ENCODE measurements around the gene SEMA4A. TPM values are rescaled to one million over a fixed set of nuclear protein-coding genes. Genes with fewer than 3 reads are reported as not detected.

The SEMA4A gene
- total and polyA plus RNA-seq, 2 of the 8 experiments (the other 6 are each of a cell fraction or from before 2014, with no cell fraction given): 7.3 to 10.6 TPM

DNA sequence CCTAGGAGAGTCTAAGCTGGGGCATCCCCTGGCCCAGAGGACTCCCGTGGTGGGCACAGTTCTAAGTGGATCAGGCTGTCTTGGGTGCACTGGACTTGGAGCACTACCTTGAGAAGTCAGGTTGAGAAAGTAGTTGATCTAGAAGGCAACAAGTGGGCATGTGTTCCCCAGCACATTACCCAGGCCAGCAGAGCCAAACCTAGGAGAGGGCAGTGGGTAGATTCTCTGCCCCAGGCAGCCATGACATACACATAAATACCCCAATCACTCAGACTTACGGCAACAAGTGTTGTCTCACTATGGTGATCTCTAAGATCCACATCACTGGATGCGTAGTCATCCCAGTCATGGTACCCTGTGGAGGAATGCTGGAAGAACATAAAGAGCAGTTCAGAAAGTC, 57.9 kb downstream of the SEMA4A start:
- peaks cover 7 to 17% of the 10 kb centered on the region in 2 experiments for H3K79me2 ChIP-seq (ENCODE audit: control insufficient read depth in 1 of 2, insufficient read depth in 2 of 2, low read length in 2 of 2)
- 0 out of 2 replicates have a peak, but pooled peaks cover 6% of the 10 kb centered on the region for H3K23me2 ChIP-seq (ENCODE audit: low read depth, low read length)
- DNase-seq (ENCODE audit: low read depth in 1 of 2, low spot score in 2 of 2) (no peak), FAIRE-seq (no peak)
- H3K9ac ChIP-seq (replicated peaks in 1 of 4; ENCODE audit: extremely low read depth in 1 of 4, low read depth in 3 of 4, low read length in 3 of 4): no peak overlapping the region
- H3K79me1 ChIP-seq (ENCODE audit: low read depth, low read length): peaks cover 2% of the 10 kb centered on the region
- H2BK15ac ChIP-seq (ENCODE audit: low read length): no peak overlapping the region
- H3K23ac ChIP-seq (ENCODE audit: insufficient read length): no peak overlapping the region
- H4K8ac ChIP-seq (ENCODE audit: extremely low read depth, insufficient read depth, low read length): no peak overlapping the region
- no peak overlapping the region for H2BK120ac ChIP-seq (replicated peaks; ENCODE audit: low read depth, low read length)
- no peak overlapping the region for H3K18ac ChIP-seq (ENCODE audit: extremely low read depth, low read length)
- no peaks in the 10 kb centered on the region for H4K20me1 ChIP-seq (replicated peaks in 1 of 2; ENCODE audit: control insufficient read depth in 1 of 2, insufficient read depth in 2 of 2, low read length in 2 of 2)
- H3K9me3 ChIP-seq (ENCODE audit: insufficient read depth in 2 of 2, low read depth in 1 of 2, low read length in 1 of 2): no peaks in the 10 kb centered on the region
- CTCF ChIA-PET (ENCODE audit: partially characterized antibody): interaction anchor here (0.6 to 4.5 kb wide), 9 partner anchors 9 to 83 kb away, joined by 3 to 18 read pairs (median 6); no protein-coding TSS in a partner anchor
- H3K56ac ChIP-seq (replicated peaks; ENCODE audit: insufficient read length, low read depth, low read length): no peak overlapping the region
- H2AK5ac ChIP-seq (ENCODE audit: low read depth, low read length): no peak overlapping the region
- no peak overlapping the region for H2AFZ ChIP-seq (ENCODE audit: low read length)
- no peak overlapping the region for H3K27ac ChIP-seq (ENCODE audit: low read depth, low read length)
- H2BK20ac ChIP-seq (ENCODE audit: low read length): no peak overlapping the region
- no peak for TF ChIP-seq TEAD4 (IDR thresholded peaks at IDR 0.05; ENCODE audit: low read depth, low read length)
- TF ChIP-seq BRCA1 (IDR thresholded peaks at IDR 0.05; ENCODE audit: low read depth, low read length): no peak
- no peak for TF ChIP-seq MAFK (IDR thresholded peaks at IDR 0.05; ENCODE audit: low read depth, low read length)
- no peak for TF ChIP-seq TAF7 (optimal IDR thresholded peaks at IDR 0.05; ENCODE audit: borderline replicate concordance, low read depth, low read length)
- TF ChIP-seq SRF (IDR thresholded peaks at IDR 0.05; ENCODE audit: low read depth, low read length): no peak
- TF ChIP-seq SIN3A (conservative IDR thresholded peaks at IDR 0.05 in 1 of 2, IDR thresholded peaks at IDR 0.05 in 1 of 2; ENCODE audit: low read depth in 1 of 2, low read length in 2 of 2): no peak
- TF ChIP-seq, protein P1, sequence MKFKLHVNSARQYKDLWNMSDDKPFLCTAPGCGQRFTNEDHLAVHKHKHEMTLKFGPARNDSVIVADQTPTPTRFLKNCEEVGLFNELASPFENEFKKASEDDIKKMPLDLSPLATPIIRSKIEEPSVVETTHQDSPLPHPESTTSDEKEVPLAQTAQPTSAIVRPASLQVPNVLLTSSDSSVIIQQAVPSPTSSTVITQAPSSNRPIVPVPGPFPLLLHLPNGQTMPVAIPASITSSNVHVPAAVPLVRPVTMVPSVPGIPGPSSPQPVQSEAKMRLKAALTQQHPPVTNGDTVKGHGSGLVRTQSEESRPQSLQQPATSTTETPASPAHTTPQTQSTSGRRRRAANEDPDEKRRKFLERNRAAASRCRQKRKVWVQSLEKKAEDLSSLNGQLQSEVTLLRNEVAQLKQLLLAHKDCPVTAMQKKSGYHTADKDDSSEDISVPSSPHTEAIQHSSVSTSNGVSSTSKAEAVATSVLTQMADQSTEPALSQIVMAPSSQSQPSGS (IDR thresholded peaks at IDR 0.05; ENCODE audit: low read length): no peak
- no peak overlapping the region for H4K91ac ChIP-seq (replicated peaks; ENCODE audit: insufficient read length, low read length)
- H3K27me3 ChIP-seq (replicated peaks in 1 of 4; ENCODE audit: control insufficient read depth in 3 of 4, extremely low read depth in 1 of 4, insufficient read depth in 3 of 4, low read length in 3 of 4): no peaks in the 10 kb centered on the region
- H2BK12ac ChIP-seq (ENCODE audit: low read depth, low read length): no peak overlapping the region
- H3K4me2 ChIP-seq (ENCODE audit: insufficient read depth in 1 of 2, low read depth in 2 of 2, low read length in 2 of 2): no peak overlapping the region
- no peak overlapping the region for H3K4me3 ChIP-seq (ENCODE audit: extremely low read depth in 1 of 4, insufficient read depth in 2 of 4, low read depth in 3 of 4, low read length in 4 of 4)
- 94% methylated on average over 3 of the region's 3 CpGs; no CpG with 5 or more reads in 1 of the 2 experiments for whole genome bisulfite sequencing, 2 experiments (ENCODE audit: extremely low coverage in 1 of 2, insufficient coverage in 1 of 2, insufficient read length in 1 of 2, insufficient replicate concordance in 2 of 2, low coverage in 1 of 2, low lambda C conversion rate in 2 of 2, missing lambda C conversion rate in 1 of 2)
- H3K36me3 ChIP-seq (ENCODE audit: control insufficient read depth in 2 of 4, insufficient read depth in 4 of 4, low read length in 3 of 4): peaks cover under 1 to 32% (median 4%) of the 10 kb centered on the region in 4 experiments; a peak in 6 of 8 replicates
- POLR2A ChIA-PET (ENCODE audit: partially characterized antibody): interaction anchor here (0.8 to 6.5 kb wide), 13 partner anchors 9 to 101 kb away, joined by 3 to 77 read pairs (median 5); partner anchors contain the start of genes LMNA, PAQR6 and SLC25A44
- no peak overlapping the region for H2BK5ac ChIP-seq (ENCODE audit: low read depth, low read length)
- peaks cover 0 to 5% (median 4%) of the 10 kb centered on the region in 4 experiments; a peak in 5 of 7 replicates for H3K4me1 ChIP-seq (replicated peaks in 1 of 4; ENCODE audit: control insufficient read depth in 3 of 4, insufficient read depth in 4 of 4, low read length in 3 of 4)
- no peak overlapping the region for H3K14ac ChIP-seq (ENCODE audit: insufficient read length)
- no peak overlapping the region for H4K5ac ChIP-seq (ENCODE audit: insufficient read length, low read depth, low read length)
- H3K4ac ChIP-seq (replicated peaks; ENCODE audit: insufficient read length, low read depth, low read length): no peak overlapping the region
